Measurements from ENCODE around the gene KCNT2. TPM values are rescaled to one million over a fixed set of nuclear protein-coding genes. Genes with fewer than 3 reads are reported as not detected.

KCNT2 gene
- total and polyA plus RNA-seq, 9 of the 15 experiments (the other 6 are each of a cell fraction or from before 2014, with no cell fraction given): 0.13 to 0.73 (median 0.28) TPM

GRCh38 chr1:196376630-196377328 lies 231.5 kb downstream of the KCNT2 start:
- intact Hi-C loops (cut with micrococcal nuclease): no loop called here
- Histone ChIP-seq H3K4me1 (replicated peaks in 1 of 2; ENCODE audit: control insufficient read depth in 2 of 2, insufficient read depth in 2 of 2, low read length in 2 of 2) (no peaks in the 10 kb centered on the region), H3K4me3 (no peak overlapping the region), H3K9me3 (replicated peaks; ENCODE audit: control insufficient read depth, insufficient read depth, low read depth, low read length) (no peaks in the 10 kb centered on the region), H3K27ac (ENCODE audit: extremely low read depth, low read depth, low read length) (no peak overlapping the region), H3K4me2 (ENCODE audit: insufficient read depth, low read length) (no peak overlapping the region), H3K9me1 (ENCODE audit: control insufficient read depth, insufficient read depth, low read length) (no peaks in the 10 kb centered on the region), H3K36me3 (ENCODE audit: control insufficient read depth, insufficient read depth, low read length) (no peaks in the 10 kb centered on the region), H2AFZ (ENCODE audit: low read depth, low read length) (no peak overlapping the region), H3K27me3 (ENCODE audit: control insufficient read depth in 2 of 2, insufficient read depth in 2 of 2, low read length in 2 of 2) (no peaks in the 10 kb centered on the region), H4K20me1 (replicated peaks; ENCODE audit: control insufficient read depth, insufficient read depth, low read length) (no peaks in the 10 kb centered on the region), H3K79me2 (ENCODE audit: control insufficient read depth, insufficient read depth, low read length) (no peaks in the 10 kb centered on the region), H3K9ac (ENCODE audit: insufficient read depth in 1 of 2, low read depth in 2 of 2, low read length in 2 of 2) (no peak overlapping the region)
- no peak; the same call in 2 of the 3 replicates for ATAC-seq
- FAIRE-seq: no peak
- no TSS peak for BruUV-seq (replicated peaks)
- CTCF ChIA-PET (ENCODE audit: low intra/inter-chr PET ratio): no interaction called here
- POLR2A ChIA-PET: interaction anchor here (1.0 kb wide), 1 partner anchor 13 kb away, joined by 3 read pairs; no protein-coding TSS in a partner anchor
- WGBS (ENCODE audit: insufficient coverage, low coverage, missing lambda C conversion rate): 17% methylated on average over 4 of the region's 4 CpGs
- TF ChIP-seq ELF4 (CRISPR knock-in tag; IDR thresholded peaks at IDR 0.05) (no peak), ATF1 (CRISPR knock-in tag; IDR thresholded peaks at IDR 0.05) (no peak), ATF1 (tag; IDR thresholded peaks at IDR 0.05) (0 out of 2 replicates have a peak, but pooled peaks have one; percentile 18), ZNF778 (CRISPR knock-in tag; IDR thresholded peaks at IDR 0.05) (no peak)
- no peak for DNase-seq (ENCODE audit: extremely low read depth in 1 of 4, low spot score in 3 of 4)
- in situ Hi-C loops (cut with MboI): no loop called here

- Histone ChIP-seq H3K27me3 (ENCODE audit: control insufficient read depth in 2 of 2, insufficient read depth in 2 of 2, low read length in 2 of 2) (no peaks in the 10 kb centered on the region), H3K9me3 (replicated peaks; ENCODE audit: control insufficient read depth, insufficient read depth, low read depth, low read length) (no peaks in the 10 kb centered on the region), H3K4me3 (no peak overlapping the region), H3K27ac (ENCODE audit: extremely low read depth, low read depth, low read length) (no peak overlapping the region), H3K79me2 (ENCODE audit: control insufficient read depth, insufficient read depth, low read length) (no peaks in the 10 kb centered on the region), H3K9me1 (ENCODE audit: control insufficient read depth, insufficient read depth, low read length) (no peaks in the 10 kb centered on the region), H3K4me2 (ENCODE audit: insufficient read depth, low read length) (no peak overlapping the region), H4K20me1 (replicated peaks; ENCODE audit: control insufficient read depth, insufficient read depth, low read length) (no peaks in the 10 kb centered on the region), H2AFZ (ENCODE audit: low read depth, low read length) (no peak overlapping the region), H3K36me3 (ENCODE audit: control insufficient read depth, insufficient read depth, low read length) (no peaks in the 10 kb centered on the region), H3K4me1 (replicated peaks in 1 of 2; ENCODE audit: control insufficient read depth in 2 of 2, insufficient read depth in 2 of 2, low read length in 2 of 2) (no peaks in the 10 kb centered on the region), H3K9ac (ENCODE audit: insufficient read depth in 1 of 2, low read depth in 2 of 2, low read length in 2 of 2) (no peak overlapping the region)
- ATAC-seq (no peak), FAIRE-seq (no peak), DNase-seq (ENCODE audit: extremely low read depth in 1 of 4, low spot score in 3 of 4) (no peak)
- POLR2A ChIA-PET: no interaction called here
- in situ Hi-C loops (cut with MboI): no loop called here
- 26% methylated on average over 1 of the region's 1 CpG for whole genome bisulfite sequencing (ENCODE audit: insufficient coverage, low coverage, missing lambda C conversion rate)
- intact Hi-C loops (cut with micrococcal nuclease): no loop called here
- CTCF ChIA-PET (ENCODE audit: low intra/inter-chr PET ratio): no interaction called here
- BruUV-seq (replicated peaks): no TSS peak
- TF ChIP-seq GTF2F1 (IDR thresholded peaks at IDR 0.05; ENCODE audit: low read depth, low read length) (no peak), RFX7 (CRISPR knock-in tag; IDR thresholded peaks at IDR 0.05) (no peak), MAX (CRISPR knock-in tag; IDR thresholded peaks at IDR 0.05) (no peak), U2AF1 (optimal IDR thresholded peaks at IDR 0.05; ENCODE audit: low read depth, low read length) (no peak), ARNT (IDR thresholded peaks at IDR 0.05) (no peak)
Measured at GRCh38 chr1:196373798-196374197, 234.4 kb downstream of the KCNT2 start.
